G401 (cell line): ENCODE data around the gene F2RL2. TPM values are rescaled to one million over a fixed set of nuclear protein-coding genes. Genes with fewer than 3 reads are reported as not detected.

Experiments
- DNase-seq: peaks from one replicate; pipeline ENCODE4 v3.0.0-alpha.2; 2015; ENCODE audit warnings: low spot score
- in situ Hi-C: cut with HindIII; loops from 2 replicates; pipeline ENCODE4 v1.10.0; 2016; ENCODE audit warnings: low sequenced_read_pairs, mixed read lengths
- total RNA-seq: library from RNA; depleted of rRNA; stranded (reverse); fragments of >200 nt; shearing (Covaris generic); gene quantifications from 2 replicates; pipeline ENCODE4 v1.2.3, GENCODE V29; 2014; rRNA removed

Gene F2RL2, protein sequence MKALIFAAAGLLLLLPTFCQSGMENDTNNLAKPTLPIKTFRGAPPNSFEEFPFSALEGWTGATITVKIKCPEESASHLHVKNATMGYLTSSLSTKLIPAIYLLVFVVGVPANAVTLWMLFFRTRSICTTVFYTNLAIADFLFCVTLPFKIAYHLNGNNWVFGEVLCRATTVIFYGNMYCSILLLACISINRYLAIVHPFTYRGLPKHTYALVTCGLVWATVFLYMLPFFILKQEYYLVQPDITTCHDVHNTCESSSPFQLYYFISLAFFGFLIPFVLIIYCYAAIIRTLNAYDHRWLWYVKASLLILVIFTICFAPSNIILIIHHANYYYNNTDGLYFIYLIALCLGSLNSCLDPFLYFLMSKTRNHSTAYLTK
- 204 and 260 TPM in 2 replicates for total RNA-seq

DNA sequence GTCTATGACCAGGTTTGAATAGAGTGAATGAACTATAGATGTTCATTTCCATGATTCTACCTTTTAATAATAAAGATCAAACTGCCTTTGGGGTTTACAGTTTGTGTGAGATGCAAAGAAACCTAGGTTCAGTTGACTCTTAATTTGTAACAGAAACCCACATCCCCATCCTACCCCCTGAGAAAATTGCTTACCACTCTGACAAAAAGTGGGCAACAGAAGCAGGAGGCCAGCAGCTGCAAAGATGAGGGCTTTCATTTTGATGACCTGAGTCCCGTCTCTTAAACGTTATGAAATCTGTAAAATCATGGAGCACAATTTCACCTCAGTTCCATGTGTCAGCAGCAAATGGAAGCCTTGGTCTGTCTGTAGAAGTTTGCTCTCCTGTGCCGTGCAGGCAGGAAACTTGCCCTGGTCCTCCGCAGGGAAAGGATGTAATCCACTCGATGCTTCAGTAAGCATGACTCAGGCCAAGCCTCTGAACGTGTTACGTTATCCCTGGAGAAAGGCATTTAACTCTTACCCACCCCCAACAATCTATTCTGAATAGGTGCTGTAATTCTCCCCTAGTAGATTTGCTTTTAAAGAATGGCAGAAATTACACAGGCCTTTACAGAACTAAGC is at the start of gene F2RL2:
TSS of gene F2RL2 (minus strand) at position 431 of the 624 bp plus-strand sequence. CDS start at position 258, 173 bp downstream.
- in situ Hi-C loops, result no loop called here
- peak; percentile 59 for DNase-seq

DNA sequence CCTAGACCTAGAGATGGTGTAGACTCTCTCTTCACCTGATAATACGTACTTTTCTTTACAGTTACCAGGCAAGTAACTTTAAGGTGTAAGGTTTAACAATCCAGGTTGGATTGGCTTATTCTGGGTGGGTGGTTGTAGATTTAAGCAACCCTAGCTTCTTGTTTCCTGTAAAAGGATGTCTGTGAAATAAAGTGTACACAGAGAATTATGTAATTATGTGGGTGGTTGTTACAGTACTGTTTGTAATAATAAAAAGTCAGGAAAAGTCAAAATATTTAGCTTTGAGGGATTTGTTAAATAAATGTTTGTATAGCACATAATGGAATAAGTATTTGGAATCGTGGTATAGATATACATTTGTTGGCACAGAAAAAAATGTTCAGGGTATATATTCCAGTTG is 49.0 kb upstream of the F2RL2 start:
- in situ Hi-C loops, result no loop called here
- DNase-seq, result no peak

DNA sequence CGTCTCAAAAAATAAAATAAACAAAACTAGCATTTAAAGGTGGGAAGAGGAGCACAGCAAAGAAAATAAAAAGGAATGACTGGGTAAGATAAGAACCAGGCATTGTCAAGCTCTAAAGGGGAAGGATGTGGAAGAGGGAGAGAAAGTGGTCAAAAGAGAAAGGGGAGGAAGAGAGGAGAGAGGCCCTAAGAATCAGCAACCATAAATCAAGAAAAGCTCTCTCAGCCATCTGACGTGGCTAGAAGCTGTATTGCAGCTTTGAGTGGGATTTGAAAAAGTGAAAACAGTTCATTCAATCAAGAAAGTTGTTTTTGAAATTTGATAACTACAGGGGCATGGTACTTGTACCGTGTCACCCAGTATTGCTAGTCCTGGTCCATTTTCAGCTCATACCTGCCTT is 47.3 kb upstream of the F2RL2 start:
- no peak for DNase-seq
- in situ Hi-C loops, result no loop called here

DNA sequence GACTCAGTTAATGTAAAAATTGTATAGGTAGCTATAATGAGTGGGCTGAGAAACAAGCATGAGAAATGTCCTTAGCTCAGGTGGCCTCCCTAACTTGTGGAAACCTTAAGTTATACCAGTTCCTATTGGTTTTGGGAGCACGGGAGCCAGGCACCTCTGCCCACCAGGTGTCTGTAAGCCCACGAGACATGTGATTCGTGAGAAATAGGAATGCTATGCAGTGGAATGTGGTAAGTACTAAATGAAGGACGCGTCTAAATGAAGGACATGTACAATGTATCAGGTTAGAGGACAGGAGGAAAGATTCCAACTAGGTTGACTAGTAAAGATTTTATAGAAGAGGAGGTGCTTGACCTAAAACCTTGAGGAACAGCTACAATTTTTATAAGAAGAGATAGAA is 46.0 kb upstream of the F2RL2 start:
- DNase-seq, result peak; percentile 62
- in situ Hi-C loops, result no loop called here

DNA sequence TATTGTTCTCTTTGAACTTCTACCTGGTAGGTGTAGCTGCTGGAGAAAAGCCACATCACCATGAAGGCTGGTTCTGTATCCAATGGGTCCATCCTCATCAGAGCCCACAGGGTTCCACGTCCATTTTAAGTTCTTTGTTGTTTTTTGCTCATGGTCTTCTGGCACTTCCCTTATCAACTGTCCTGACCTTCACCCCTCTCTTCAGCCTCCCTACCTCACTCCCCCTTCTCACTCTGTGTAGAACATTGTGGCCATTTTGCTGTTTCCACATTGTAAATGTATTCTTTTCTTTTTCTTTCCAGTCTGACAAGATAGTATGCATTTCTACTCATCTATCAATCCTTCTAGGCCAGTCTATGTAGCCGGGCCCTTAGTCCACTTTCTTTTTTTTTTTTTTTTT is 44.3 kb upstream of the F2RL2 start:
- no peak for DNase-seq
- in situ Hi-C loops, result no loop called here

DNA sequence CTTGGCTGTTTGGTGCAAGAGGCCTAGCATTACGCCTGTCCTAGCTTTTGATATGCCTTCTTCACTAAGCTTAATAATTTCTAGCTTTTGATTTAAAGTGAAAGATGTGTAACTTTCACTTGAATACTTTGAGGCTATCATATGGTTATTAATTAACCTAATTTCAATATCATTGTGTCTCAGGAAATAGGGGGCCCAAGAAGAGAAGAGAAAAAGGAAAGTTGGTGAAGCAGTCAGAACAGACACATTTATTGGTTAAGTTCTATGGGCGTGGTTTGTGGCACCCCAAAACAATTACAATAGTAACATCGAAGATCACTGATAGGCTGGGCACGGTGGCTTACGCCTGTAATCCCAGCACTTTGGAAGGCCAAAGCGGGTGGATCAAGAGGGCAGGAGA is 40.9 kb upstream of the F2RL2 start:
- in situ Hi-C loops, result no loop called here
- no peak for DNase-seq

DNA sequence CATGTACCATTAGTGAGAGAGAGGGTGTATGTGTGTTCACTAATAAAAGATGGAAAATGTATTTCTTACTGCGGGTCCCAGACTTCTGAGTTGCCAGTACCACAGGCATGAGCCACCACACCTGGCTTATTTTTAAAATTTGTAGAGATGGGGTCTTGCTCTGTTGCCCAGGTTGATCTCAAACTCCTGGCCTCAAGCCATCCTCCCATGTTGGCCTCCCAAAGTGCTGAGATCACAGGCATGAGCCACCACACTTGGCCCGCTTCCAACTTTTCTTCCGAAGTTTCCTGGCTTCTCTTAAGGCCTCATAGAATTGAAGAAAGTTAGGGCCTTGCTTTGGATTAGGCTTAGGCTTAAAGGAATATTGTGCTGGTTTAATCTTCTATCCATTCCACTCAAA is 40.4 kb upstream of the F2RL2 start:
- in situ Hi-C loops, result no loop called here
- no peak for DNase-seq

DNA sequence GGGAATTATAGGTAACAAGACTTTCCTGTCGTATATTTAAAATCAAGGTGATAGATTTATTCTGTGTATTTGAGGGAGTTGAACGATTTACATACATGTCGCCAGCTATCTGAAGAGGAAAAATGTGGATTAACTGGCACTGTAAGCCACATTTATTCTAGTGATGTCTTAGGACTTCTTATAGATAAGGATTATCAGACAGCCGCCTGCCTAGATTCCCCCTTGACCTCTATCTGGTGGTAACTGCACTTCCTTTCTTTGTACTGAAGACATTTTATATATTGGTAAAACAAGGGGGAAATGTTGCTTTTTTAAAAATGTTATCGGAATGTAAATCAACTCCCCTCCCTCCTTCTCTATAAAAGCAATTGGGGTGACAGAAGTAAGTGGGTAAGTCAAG is 39.3 kb upstream of the F2RL2 start:
- no peak for DNase-seq
- in situ Hi-C loops, result no loop called here

DNA sequence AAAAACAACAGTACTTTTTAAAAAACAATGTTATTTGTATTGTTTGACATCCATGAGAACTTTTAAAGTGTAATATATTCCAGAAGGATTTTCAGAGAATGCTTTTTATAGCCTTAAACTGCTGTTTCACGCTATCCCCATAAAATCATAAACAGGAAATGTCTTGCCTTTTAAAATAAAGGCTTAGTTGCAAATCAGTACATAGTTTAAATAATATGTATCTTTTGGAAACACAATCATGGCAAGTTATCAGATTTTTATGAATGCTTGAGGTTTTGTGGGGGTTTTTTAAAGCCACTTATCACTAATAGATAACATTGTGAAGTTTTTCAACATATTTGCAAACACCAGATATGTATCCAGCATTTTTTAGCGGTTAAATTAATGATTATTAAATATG is 37.2 kb upstream of the F2RL2 start:
- in situ Hi-C loops, result no loop called here

DNA sequence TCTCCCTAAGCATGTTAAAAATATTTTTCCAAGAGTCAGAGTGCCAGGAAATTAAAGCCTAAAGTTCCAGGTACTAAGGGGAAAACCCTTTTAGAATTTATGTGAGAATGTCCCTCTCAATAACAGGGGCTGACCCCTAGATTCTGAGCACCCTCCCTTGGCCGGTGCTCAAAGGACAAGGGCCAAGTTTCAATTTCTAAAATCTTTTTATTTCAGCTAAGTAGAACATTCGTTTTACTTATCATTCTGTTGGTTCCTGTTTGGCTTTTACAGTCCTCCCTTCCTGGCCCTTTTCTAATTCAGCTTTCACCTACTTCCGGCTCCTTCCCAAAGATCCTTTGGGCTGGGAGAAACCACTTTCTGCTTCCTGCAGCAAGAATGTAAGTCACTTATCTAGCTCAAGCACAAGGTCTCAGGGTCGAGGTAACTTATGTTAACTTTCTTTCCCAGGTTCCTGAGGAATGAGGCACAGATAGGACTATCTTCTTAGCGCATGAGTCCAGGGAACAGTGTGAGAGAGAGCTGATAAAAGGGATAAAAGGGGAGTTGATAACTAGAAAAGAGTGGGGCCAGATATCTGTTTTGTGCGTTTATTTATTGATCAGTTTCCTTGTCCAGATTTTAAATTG is 34.6 kb upstream of the F2RL2 start:
- DNase-seq, result no peak
- in situ Hi-C loops, result no loop called here

More for the DNA sequence above, 37.2 kb upstream of the F2RL2 start:
- DNase-seq, result no peak

DNA sequence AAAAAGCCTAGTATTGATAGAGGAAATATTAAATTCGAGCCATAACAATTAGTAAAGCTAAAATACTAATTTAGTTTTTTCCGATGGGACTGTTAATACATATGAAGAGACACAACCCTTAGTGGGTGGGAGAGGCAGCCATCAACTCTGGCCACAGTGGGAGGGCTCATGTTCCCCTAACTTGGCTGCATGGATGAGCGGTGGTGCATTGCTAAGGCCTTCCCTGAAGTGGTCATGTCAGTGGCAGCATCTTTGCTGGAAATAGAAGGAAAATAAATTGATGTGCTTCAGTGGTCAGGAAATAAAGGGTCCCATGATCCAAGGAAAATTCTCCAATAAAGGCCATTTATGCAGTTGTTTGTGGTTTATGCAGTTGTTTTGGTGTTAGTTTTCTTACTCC is 33.9 kb upstream of the F2RL2 start:
- in situ Hi-C loops, result no loop called here
- DNase-seq, result no peak

DNA sequence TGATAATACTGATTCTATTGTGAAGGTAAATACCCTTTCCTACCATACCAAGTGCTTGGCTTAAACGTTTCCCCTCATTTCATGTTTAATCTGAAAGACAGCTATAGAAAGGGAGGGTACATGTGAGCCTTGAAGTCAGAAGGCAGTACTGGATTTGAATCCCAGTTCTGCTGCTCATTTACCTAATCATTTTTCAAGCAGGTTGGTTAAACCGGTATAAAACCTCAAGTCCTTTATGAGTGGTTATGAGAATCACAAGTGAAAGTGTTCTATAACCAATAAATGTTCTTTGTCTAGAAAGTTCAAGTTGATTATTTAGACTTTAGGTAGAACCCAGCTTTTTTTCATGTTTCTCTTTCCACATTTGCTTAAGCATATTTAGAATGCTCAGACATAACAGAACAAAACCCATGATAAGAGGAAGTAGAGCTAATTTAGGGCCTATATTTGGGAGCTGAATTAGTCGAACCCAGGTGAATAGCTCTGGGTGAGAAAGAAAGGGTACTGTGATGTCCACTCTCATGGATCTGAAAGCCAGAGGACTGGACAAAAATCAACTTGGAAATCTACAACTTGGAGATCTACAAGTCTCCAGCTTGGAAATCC is 29.7 kb upstream of the F2RL2 start:
- DNase-seq, result no peak
- in situ Hi-C loops, result no loop called here

DNA sequence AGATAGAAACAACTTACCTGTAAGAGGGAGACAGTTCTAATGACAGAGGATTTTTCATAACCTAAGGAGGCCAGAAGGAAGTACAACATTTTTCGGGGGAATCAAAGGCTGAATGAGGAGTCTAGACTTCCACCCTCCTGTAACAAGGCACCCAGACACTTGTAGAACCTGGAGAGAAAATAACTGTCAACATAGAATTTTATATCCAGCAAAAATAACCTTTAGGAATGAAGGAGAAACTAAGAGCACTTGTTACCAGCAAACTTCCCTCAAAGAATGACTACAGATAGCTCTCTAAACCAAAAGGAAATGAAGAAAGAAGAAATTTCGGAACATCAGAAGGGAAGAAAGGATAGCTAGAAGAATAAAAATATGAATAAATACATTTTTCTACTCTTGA is 25.9 kb upstream of the F2RL2 start:
- in situ Hi-C loops, result no loop called here
- DNase-seq, result no peak

DNA sequence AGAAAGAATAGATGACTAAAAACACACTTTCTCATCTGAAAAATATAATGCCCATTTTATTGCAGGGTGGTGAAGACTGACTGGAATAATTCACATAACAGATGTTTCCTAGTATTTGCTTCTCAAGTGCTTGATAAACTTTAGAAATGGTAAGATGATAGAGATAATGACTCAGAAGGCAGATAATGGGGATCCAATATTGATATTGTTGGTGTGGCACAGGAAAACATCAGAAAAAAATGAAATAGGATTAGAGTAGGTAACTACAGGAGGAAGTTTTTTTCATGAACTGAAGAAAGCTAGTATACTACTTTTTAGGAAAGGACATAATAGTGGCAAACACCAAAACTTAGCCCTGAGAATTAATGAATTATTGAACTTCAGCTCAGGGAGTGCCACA is 20.2 kb upstream of the F2RL2 start:
- in situ Hi-C loops, result no loop called here
- DNase-seq, result no peak

DNA sequence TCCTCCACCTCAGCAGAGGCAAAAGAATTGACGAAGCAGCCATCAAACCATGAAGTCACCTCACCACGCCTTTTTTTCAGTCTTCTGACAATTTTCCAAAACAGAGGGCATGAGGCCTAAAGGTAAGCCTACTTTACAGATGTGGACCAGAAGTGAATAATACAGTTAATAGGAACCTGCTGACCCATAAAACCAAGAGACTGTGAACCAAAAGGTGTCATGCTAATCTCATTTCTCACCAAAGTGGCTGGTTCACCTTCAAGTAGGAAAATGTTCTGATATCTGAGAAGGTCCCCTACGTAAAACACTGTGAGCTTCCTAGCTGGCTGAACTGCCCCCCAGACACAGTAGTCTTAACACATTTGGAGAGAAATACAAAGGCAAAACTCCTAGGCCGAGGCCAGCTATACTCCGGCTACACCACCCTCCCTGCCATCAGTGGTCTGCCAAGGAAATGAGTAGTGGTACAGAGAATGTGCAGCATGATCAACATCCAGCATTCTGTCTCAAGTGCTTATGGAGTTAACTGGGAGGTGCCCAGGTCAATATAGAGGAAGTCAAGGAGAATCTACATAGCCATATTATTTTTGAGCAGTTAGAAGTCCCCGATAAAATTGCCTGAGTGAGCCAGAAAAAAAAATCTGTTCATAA is 19.3 kb upstream of the F2RL2 start:
- in situ Hi-C loops, result no loop called here
- peak; percentile 50 for DNase-seq

DNA sequence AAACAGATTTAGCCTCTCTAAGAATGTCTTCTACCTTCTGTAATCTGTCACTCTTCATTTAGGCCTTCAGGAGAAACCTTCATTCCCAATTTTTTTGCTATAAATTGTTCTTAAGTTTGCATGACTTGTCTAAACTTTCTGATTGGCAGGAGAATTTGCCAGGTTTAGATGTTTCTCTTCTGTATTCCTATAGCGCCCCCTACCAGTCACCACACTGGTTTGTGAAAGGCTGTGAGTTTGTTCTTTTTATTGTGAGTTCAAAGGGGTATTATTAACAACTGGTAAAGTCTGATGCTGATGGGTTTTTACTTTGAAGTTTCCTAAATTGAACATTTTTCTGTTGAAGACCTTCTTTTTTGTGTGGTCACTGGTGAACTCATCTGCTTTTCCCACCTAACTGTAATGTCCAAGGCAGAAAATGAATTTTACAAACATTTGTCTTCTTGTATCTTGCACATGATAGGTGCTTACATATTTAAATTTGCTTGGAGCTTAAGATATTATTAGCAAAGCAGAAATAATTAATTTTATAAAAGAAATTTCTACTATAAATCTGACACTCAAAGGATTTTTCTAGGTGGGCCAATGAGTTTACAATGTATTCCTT is 18.4 kb upstream of the F2RL2 start:
- in situ Hi-C loops, result no loop called here
- DNase-seq, result peak; percentile 64

DNA sequence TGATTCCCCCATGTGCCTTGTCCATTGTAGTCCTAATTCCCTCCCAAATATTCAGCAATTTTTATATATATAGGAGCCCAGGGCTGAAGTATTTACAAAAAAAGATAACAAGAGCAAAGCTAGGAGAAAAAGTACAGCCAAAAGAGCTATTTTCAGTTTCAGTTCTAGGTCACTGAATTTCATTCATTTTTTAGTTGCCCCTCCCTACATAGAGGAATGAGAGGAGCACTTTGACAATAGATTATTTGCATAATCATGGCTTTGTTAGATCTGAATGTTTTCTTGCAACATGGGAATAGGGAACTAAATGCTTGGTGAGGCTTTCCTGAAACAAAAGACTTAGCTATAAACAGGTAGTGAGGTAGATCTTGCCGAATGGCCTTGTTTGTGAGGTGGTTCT is 15.3 kb upstream of the F2RL2 start:
- in situ Hi-C loops, result no loop called here
- DNase-seq, result no peak

DNA sequence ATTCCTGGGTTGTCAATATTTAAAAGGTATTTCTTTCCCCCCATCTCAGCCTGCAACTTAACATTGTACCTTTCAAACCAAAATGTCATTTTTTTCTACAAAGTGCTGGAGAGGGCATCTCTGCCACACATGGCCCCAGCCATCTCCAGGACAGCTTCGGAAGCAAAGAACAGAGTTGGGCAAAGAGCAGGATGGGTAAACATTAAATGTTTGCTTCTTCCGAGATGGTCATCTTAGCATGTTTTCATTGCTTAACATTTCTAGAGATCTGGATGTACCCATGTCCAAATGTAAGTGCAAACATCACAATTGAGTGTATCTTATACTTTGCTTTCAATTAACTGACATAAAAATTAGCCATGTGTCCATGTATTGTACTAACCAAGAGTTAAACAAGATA is 14.3 kb upstream of the F2RL2 start:
- in situ Hi-C loops, result no loop called here
- no peak for DNase-seq

DNA sequence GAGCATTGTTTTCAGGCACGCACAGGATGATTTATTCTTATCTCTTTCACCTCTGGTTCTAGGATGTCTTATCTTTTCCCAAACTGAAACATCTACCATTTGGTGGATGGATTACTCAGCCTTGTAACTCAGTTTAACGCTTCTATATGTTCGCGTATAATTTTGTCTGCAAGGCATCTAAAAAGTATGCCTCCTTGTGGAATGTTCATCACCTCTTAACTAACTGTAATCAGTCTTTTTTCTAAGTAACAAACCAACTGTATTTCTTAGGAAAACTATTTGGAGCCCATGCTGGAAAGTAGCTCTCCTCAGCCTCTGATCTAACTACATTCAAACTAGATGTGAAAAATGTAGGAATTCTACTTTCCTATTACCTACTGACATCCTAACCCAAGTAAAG is 11.5 kb upstream of the F2RL2 start:
- in situ Hi-C loops, result no loop called here
- no peak for DNase-seq
